ENCODE measurements around the gene ATP6V0C.
A peak's percentile ranks its signal among the peaks of the same experiment; 100 is the strongest.

ATP6V0C gene

DNA sequence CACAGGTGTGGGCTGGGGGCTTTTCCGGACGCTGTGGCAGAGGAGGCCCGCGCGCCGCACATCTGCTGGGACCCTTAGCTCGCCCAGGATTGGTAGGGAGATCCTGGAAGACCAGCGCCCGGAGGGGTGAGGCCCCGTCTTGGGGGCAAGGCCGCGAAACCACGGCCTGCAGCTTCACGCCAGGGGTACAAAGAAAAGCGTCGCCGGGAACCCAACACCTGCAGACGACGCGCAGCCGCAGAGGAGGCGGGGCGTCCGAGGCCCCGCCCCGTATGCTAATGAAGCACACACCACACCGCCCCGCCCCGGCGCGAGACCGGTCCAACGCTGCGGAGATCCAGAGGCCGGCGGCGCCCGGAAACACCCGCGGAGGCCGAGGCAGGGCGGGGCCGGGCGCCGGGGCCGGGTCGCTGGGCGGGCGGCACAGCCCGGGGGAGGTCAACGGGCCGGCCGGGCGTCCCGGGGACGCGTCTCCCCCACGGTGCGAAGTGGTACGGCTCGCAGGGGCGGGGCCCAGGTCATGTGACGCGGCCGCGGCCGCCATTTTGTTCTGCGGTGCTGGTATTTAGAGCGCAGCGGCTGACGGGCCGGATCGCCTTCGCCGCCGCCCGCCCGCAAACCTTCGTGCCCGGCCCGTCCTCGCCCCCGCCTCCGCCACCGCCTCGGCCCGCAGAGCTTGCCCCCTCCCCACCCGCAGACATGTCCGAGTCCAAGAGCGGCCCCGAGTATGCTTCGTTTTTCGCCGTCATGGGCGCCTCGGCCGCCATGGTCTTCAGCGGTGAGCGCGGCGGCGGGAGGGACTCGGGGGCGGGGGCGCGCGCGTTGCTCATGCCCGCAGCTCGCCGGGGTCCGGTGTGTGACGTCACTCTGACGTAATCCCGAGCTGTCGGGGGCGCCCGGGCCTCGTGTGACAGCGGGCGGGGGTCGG is at the start of gene ATP6V0C:
ATP6V0C (plus strand) TSS at position 548 of the 928 bp plus-strand sequence; CDS start at position 700, 152 bp downstream.
- Histone ChIP-seq H3K4me3 (ENCODE audit: low read depth, low read length, poor library complexity, severe bottlenecking) (peak within 1 kb of the TSS; percentile 75), H3K4me1 (ENCODE audit: insufficient read depth, low read length, severe bottlenecking) (peaks cover 41% of the 10 kb centered on the region), H4K20me1 (ENCODE audit: insufficient read depth, low read length) (no peaks in the 10 kb centered on the region), H3K27me3 (ENCODE audit: insufficient read depth, low read length) (no peaks in the 10 kb centered on the region), H3K9ac (ENCODE audit: low read length) (peak within 1 kb of the TSS; percentile 71), H3K4me2 (ENCODE audit: low read length) (peak within 1 kb of the TSS; percentile 92), H3K36me3 (ENCODE audit: insufficient read depth, low read length) (no peaks in the 10 kb centered on the region), H3K79me2 (ENCODE audit: insufficient read depth, low read length) (peaks cover 33% of the 10 kb centered on the region), H3K9me3 (ENCODE audit: low read length) (no peaks in the 10 kb centered on the region), H2AFZ (ENCODE audit: low read length) (peak within 1 kb of the TSS; percentile 93; the same call in 1 of the 2 replicates), H3F3A (ENCODE audit: insufficient read depth, low read length) (no peaks in the 10 kb centered on the region), H3K27ac (ENCODE audit: low read depth, low read length, poor library complexity, severe bottlenecking) (peak within 1 kb of the TSS; percentile 77), H3K9me2 (ENCODE audit: low read depth, low read length) (no peaks in the 10 kb centered on the region)
- no peak for TF ChIP-seq EZH2 (IDR thresholded peaks at IDR 0.05; ENCODE audit: borderline replicate concordance, low read length)
- TF ChIP-seq, protein P1, sequence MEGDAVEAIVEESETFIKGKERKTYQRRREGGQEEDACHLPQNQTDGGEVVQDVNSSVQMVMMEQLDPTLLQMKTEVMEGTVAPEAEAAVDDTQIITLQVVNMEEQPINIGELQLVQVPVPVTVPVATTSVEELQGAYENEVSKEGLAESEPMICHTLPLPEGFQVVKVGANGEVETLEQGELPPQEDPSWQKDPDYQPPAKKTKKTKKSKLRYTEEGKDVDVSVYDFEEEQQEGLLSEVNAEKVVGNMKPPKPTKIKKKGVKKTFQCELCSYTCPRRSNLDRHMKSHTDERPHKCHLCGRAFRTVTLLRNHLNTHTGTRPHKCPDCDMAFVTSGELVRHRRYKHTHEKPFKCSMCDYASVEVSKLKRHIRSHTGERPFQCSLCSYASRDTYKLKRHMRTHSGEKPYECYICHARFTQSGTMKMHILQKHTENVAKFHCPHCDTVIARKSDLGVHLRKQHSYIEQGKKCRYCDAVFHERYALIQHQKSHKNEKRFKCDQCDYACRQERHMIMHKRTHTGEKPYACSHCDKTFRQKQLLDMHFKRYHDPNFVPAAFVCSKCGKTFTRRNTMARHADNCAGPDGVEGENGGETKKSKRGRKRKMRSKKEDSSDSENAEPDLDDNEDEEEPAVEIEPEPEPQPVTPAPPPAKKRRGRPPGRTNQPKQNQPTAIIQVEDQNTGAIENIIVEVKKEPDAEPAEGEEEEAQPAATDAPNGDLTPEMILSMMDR (IDR thresholded peaks at IDR 0.05; ENCODE audit: low read length) = no peak

DNA sequence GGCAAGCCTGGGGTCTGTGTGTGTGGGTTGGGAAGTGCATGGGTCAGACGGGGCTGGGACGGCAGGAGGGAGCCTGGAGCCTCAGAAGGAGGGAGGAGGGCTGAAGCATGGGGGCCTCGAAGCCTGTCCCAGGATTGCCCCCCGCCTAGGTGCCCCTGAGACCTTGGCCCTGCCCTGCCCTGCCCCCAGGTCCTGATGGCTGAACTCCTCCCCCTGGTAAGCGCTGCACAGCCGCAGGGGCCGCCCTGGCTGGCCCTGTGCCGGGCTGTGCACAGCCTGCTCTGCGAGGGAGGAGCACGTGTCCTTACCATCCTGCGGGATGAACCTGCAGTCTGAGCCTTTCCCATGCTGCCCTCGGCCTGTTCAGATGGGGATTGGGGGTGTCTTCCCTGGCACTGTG is 49.4 kb upstream of the ATP6V0C start:
- Histone ChIP-seq H3K4me1 (ENCODE audit: insufficient read depth, low read length, severe bottlenecking) (peaks cover 44% of the 10 kb centered on the region), H3K4me3 (ENCODE audit: low read depth, low read length, poor library complexity, severe bottlenecking) (no peak overlapping the region), H3K9me2 (ENCODE audit: low read depth, low read length) (no peaks in the 10 kb centered on the region), H3K27me3 (ENCODE audit: insufficient read depth, low read length) (no peaks in the 10 kb centered on the region), H3K27ac (ENCODE audit: low read depth, low read length, poor library complexity, severe bottlenecking) (no peak overlapping the region), H3K9me3 (ENCODE audit: low read length) (no peaks in the 10 kb centered on the region), H2AFZ (ENCODE audit: low read length) (no peak overlapping the region), H3K79me2 (ENCODE audit: insufficient read depth, low read length) (no peaks in the 10 kb centered on the region), H3K4me2 (ENCODE audit: low read length) (no peak overlapping the region), H4K20me1 (ENCODE audit: insufficient read depth, low read length) (no peaks in the 10 kb centered on the region), H3K36me3 (ENCODE audit: insufficient read depth, low read length) (peaks cover 8% of the 10 kb centered on the region; the same call in 1 of the 2 replicates), H3K9ac (ENCODE audit: low read length) (no peak overlapping the region), H3F3A (ENCODE audit: insufficient read depth, low read length) (no peaks in the 10 kb centered on the region)
- no peak for TF ChIP-seq EZH2 (IDR thresholded peaks at IDR 0.05; ENCODE audit: borderline replicate concordance, low read length)

DNA sequence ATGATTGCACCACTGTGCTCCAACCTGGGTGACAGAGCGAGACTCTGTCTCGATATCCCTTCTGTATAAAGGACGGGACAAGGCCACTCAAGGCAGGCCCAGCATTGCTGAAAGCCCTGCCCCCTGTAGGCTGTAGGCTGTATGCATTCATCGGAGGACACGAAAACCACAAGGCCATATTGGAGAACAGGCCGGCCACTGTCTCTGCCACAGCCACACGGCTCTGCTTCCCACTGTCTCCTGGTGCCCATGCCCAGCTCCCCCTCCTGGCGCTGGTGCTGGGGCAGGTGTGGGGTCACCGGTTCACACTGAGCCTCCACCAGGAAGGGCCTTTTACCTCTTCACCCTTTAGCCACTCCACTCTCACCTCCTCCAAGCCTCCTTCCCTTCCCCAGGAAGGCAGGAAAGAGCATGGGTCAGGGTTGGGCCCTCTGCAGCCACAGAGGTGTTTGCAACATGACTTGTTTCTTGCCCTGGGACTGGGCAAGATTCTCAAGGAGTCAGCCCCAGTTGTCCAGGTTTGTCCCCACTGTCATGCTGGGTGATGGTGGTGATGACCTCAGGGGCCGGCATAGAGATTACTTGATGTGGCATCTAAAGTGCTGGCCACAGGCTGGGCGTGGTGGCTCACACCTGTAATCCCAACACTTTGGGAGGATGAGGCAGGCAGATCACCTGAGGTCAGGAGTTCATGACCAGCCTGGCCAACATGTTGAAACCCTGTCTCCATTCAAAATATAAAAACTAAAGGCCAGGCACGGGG is 47.9 kb upstream of the ATP6V0C start:
- Histone ChIP-seq H3K4me3 (ENCODE audit: low read depth, low read length, poor library complexity, severe bottlenecking) (no peak overlapping the region), H3K4me2 (ENCODE audit: low read length) (no peak overlapping the region), H3K4me1 (ENCODE audit: insufficient read depth, low read length, severe bottlenecking) (peaks cover 37% of the 10 kb centered on the region), H3K27ac (ENCODE audit: low read depth, low read length, poor library complexity, severe bottlenecking) (no peak overlapping the region), H3F3A (ENCODE audit: insufficient read depth, low read length) (no peaks in the 10 kb centered on the region), H3K27me3 (ENCODE audit: insufficient read depth, low read length) (no peaks in the 10 kb centered on the region; the same call in 1 of the 2 replicates), H3K9me3 (ENCODE audit: low read length) (no peaks in the 10 kb centered on the region), H4K20me1 (ENCODE audit: insufficient read depth, low read length) (no peaks in the 10 kb centered on the region), H3K36me3 (ENCODE audit: insufficient read depth, low read length) (peaks cover 8% of the 10 kb centered on the region; the same call in 1 of the 2 replicates), H2AFZ (ENCODE audit: low read length) (no peak overlapping the region), H3K9ac (ENCODE audit: low read length) (no peak overlapping the region), H3K79me2 (ENCODE audit: insufficient read depth, low read length) (no peaks in the 10 kb centered on the region), H3K9me2 (ENCODE audit: low read depth, low read length) (no peaks in the 10 kb centered on the region)
- no peak for TF ChIP-seq EZH2 (IDR thresholded peaks at IDR 0.05; ENCODE audit: borderline replicate concordance, low read length)
- TF ChIP-seq, protein P1 (IDR thresholded peaks at IDR 0.05; ENCODE audit: low read length) = peak; percentile 42

All from OCI-LY1 (cell line).